T47D (cell line): ENCODE results near the gene SAMM50.
"Not testable (repeated sequence)": the region's sequence is repeated elsewhere in the genome, so short reads cannot be mapped to it uniquely, and the experiment has no call there.

Source experiments
- DNase-seq, 2 experiments: peaks; one replicate each; pipeline versions ENCODE4 v3.0.0 to v3.0.0-alpha.2; 2011 to 2012; ENCODE audit warnings: low read depth in 1 of 2, low spot score in 1 of 2
- JUND ChIP-seq: IDR thresholded peaks from 2 replicates; pipeline ENCODE4 v1.6.1; 2012; ENCODE audit warnings: low read depth
- in situ Hi-C: cut with HindIII; loops from 2 replicates; pipeline ENCODE4 v1.10.0; 2016; ENCODE audit warnings: low sequenced_read_pairs, low pct_unique_long_range_greater_than_20kb

SAMM50 gene

DNA sequence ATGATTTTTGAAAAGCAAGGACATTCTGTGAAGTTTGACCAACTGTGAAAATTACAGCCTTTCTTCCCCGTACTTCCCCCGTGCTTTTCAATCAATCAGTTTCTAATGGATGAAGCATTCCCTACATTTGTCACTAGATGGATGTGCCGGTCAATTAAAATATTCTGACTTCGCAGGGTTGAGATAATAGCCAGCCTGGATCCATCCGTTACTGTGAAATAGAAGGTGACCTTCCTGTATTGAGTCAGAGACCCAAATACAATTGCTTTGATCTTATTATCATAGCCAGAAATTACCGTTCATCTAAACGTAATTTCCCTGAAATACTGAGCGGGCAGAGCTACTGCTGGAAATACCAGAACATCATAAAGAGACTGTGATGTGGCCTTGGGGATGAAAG, 47.8 kb downstream of the SAMM50 start:
- DNase-seq: no peak
- in situ Hi-C loops: no loop called here
- TF ChIP-seq JUND: no peak

DNA sequence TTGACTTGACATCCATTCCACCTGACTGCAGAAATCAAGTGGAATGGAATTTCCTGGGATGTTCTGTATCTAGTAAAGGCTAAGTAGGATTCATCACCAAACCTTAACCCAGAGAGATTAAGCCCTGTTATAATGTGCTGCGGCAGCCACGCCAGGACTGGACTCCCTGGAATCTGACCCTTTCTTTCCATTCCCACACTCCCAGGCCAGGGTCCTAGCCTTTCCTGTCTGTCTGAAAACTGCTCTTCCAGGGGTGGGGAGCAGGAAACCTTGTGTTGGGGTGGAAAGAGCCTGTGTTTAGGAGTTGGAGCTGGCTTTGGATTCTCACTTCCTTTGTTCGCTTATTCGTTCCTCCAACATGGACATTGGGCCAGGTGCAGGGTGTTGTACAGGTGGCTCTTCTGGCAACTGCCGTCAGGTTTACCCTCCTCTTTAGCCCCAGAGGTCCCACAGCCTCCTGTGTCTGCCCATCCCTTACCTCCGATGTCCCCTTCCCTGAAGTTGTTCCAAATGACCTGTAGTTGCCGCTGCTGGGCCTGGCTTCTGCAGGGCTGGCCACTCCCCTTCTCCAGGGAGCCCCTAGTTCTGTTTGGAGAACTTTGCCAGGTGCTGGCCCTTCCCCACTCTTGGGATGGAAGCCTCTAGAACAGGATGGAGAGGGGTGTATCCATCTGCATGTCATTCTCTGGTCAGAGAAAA, 48.3 kb downstream of the SAMM50 start:
- TF ChIP-seq JUND: no peak
- no peak for DNase-seq
- in situ Hi-C loops: no loop called here

DNA sequence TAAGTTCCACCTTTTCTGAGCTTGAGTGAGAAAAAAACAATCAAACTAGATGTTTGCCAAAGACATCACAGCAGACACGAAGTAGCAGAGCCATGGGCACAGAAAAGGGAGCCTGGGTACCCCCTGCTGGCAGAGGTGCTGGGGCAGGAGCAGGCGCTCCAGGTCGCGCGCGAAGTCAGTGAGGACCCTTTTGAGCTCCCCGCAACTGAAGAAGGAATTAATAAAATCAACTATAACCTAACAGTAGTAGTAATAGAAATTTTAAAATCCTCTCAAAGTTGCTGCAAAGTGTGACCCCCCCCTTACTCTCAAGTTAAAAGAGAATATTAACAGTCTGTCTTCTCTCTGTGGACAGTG, 48.8 kb downstream of the SAMM50 start:
- no peak for DNase-seq
- no peak for TF ChIP-seq JUND
- in situ Hi-C loops: no loop called here

DNA sequence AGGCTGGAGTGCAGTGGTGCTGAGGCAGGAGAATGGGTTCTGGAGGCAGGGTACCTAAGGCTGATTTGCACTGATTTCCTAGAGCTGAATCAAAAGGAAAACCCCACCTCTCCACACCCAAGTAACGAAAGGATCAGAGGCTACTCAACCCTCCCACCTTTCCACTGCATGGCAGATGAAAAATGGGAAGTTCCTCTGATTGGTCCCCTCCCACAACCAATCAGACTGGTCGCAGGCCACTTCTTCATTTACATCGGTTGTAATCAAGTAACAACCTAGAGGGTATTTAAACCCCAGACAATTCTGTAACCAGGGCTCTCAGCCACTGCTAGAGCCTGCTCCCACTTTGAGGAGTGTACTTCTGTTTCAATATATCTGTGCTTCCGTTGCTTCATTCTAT, 50.3 kb downstream of the SAMM50 start:
- no peak for DNase-seq
- no peak for TF ChIP-seq JUND
- in situ Hi-C loops: no loop called here

DNA sequence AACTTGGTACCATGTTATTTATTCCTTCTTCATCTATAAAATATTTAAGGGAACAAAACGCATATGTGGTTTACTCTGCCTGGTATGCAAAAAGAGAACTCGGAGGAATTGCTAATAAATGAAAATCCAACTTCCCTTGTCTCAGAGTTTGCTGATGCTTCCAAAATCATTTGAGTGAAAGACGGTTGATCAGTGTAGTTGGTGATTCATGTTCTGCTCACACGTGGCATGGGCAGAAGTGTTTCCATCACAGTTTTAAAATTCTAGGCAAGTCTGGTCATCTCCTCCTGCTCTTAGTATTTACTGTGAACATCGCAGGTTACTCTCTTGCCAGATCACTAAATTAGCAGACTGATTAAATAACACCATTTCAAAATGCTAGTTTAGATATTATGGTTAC, 56.9 kb downstream of the SAMM50 start:
- TF ChIP-seq JUND: no peak
- DNase-seq: no peak
- in situ Hi-C loops: no loop called here

DNA sequence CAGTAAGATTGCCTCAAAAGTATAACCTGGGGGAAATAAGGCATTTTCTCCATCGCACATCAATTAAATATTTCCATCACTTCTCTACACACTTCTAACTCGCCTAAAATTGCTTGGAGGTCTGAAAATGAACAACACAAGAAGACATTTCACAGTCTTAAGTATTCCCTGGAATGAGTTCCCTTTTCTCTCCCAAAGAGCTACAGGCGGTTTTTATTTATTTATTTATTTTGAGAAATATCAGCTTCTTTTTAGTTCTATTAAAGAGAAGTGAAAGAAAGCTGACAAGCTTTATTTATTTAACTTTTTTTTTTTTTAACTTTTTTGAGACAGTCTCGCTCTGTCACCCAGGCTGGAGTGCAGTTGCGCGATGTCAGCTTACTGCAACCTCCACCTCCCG, 57.3 kb downstream of the SAMM50 start:
- DNase-seq: no peak
- TF ChIP-seq JUND: no peak
- in situ Hi-C loops: no loop called here

DNA sequence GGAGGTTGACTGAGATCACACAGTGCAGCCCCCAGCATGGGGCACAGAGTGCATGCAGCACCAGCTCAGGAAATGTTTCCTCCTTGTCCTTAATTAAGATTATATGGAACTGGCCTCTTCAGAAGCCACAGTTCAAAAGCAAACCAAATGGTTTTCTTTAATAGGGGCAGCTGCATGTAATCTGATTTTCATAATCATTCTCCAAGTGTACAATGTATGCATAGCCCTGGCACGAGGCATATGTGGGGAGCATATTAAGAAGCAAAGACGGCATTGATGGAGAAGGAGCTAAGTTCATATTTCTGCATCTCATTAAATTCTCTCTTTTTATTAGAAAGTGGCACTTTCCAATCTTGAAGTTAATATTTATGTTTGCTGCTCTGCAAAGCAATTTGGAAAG, 59.0 kb downstream of the SAMM50 start:
- in situ Hi-C loops: no loop called here
- no peak for DNase-seq
- TF ChIP-seq JUND: no peak

DNA sequence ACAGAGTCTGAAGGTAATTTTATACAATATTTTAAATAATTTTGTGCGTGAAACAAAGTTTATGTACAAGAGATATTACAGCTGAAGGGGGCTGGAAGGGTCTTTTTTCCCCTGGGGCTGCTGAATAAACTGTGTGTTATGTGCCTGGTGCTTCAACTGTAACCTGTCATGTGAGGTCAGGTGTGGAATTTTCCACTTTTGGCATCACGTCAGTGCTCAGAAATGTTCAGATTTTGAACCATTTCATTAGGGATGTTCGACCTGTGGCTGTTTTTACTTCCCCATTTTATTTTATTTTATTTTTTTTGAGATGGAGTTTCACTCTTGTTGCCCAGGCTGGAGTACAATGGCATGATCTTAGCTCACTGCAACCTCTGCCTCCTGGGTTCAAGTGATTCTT, 61.3 kb downstream of the SAMM50 start:
- DNase-seq, in situ Hi-C loops: not testable (repeated sequence)

DNA sequence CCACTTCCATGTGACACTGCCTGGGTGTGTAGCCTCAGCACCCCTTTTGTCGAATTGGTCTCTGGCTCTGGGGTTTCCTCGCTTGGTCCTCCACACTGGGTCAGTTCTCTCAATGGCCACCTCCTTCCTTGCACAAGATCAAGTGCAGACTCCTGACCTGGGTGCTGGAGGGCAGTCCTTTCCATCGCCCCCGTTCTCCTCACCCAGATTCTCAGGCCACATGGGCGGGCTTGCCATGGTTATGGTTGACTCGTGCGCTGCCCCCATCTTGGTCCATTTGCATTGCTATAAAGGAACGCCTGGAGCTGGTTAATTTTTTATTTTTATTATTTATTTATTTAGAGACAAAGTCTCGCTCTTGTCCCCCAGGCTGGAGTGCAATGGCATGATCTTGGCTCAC, 63.4 kb downstream of the SAMM50 start:
- in situ Hi-C loops: no loop called here
- no peak for DNase-seq
- TF ChIP-seq JUND: no peak

DNA sequence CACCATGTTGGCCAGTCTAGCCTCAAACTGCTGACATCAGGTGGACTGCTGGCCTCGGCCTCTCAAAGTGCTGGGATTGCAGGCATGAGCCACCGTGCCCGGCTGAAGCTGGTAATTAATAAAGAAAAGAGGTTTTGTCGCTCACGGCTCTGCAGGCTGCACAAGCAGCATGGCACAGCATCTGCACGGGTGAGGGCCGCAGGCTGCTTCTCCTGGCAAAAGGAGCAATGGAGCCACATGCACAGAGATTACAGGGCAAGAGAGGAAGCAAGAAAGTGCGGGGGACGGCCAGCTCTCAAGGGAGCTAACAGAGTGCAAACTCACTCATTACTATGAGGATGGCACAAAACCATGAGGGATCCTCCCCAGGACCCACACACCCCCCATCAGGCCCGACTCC, 64.2 kb downstream of the SAMM50 start:
- DNase-seq: no peak
- no peak for TF ChIP-seq JUND
- in situ Hi-C loops: no loop called here

DNA sequence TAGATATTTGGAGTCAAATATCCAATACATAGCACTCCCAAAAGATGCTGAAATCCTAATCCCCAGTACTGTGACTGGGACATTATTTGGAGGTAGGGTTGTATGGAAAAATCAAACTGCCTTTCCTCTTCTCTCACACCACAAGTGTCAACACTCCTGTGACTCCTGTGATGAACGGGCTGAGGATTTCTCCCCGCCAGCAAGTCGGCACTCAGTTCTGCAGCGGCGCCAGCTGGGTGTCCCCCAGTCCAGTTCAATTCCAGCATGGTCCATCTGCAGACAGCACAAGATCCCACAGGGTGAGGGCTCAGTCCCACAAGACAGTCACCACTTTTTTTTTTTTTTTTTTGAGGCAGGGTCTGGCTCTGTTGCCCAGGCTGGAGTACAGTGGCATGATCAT, 64.6 kb downstream of the SAMM50 start:
- in situ Hi-C loops: no loop called here
- no peak for TF ChIP-seq JUND

DNA sequence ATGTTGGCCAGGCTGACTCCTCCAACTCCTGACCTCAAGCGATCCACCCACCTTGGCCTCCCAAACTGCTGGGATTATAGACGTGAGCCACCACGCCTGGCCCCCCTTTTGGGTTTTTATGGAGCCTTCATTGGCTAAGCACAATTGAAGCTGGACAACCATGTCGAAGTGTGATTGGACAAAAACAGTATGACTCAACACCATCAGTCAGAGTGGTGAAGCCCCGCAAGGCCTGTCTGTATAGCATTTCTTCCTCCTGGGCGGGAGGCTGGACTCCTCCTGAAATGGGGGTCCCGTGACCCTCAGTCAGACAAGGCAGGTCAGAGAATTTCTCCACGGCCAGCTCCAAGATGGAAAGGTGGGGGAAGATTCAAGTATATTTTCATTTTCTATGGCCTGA, 65.7 kb downstream of the SAMM50 start:
- in situ Hi-C loops: no loop called here
- no peak for TF ChIP-seq JUND
- no peak for DNase-seq

More for the DNA sequence above, 64.6 kb downstream of the SAMM50 start:
- DNase-seq: no peak

DNA sequence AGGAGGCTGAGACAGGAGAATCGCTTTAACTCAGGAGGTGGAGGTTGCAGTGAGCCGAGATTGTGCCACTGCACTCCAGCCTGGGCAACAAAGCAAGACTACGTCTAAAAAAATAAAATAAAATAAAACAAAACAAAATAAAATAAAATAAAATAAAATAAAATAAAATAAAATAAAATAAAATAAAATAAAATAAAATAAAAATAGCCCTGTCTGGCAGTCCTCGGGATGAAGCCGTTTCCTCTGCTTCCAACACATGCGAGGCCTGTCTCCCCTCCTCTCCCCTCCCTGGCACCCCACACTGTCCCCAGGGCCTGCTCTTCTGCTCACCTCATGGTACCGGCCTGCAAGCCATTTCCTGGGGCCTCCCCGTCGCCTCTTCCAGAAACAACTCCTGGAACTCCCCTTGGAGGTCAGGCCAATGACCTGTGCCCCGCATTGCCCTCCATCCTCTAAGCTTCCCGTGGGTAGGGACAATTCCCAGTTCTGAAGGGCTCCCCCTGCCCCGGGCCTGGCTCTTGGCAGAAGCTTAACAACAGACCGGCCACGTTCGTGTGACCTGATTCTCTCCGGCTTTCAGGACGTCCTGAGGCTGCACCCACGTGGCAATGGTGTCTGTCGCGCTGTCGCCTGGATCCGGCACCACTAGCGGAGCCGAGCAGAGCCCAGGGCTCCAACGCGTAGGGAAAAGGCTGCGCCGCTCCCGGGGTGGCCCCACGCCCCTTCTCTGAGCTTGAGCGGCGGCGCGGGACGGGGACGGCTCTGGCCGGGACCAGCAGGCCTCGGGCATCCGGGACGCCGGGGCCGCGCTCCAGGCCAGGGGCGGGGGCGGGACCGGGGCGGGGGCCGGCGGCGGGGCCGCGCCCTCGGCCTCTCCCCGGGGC, 68.4 kb downstream of the SAMM50 start:
- in situ Hi-C loops: no loop called here
- TF ChIP-seq JUND: no peak
- peak; percentile 24 to 30 for DNase-seq
